GM19238 (cell line): ENCODE measurements around the gene CACNA1D.

Experiments used
- DNase-seq: peaks from one replicate; pipeline ENCODE4 v3.0.0; 2011; ENCODE audit warnings: low spot score; ENCODE audit not compliant: insufficient read length

Gene CACNA1D

GRCh38 chr3:53744351-53744750 is 249.9 kb downstream of the CACNA1D start:
- no peak for DNase-seq

GRCh38 chr3:53747559-53747958 is 253.1 kb downstream of the CACNA1D start:
- DNase-seq: no peak

GRCh38 chr3:53748512-53749271 is 254.3 kb downstream of the CACNA1D start:
- DNase-seq: peak; percentile 49

- no peak for DNase-seq
These were observed 255.0 kb downstream of the CACNA1D start for GRCh38 chr3:53749448-53749847.

- DNase-seq: peak; percentile 27
These were observed 256.1 kb downstream of the CACNA1D start for GRCh38 chr3:53750253-53751210.

GRCh38 chr3:53753518-53754183 is 259.2 kb downstream of the CACNA1D start:
- peak; percentile 33 for DNase-seq

GRCh38 chr3:53754325-53754724 is 259.9 kb downstream of the CACNA1D start:
- DNase-seq: no peak

- no peak for DNase-seq
These were observed 264.4 kb downstream of the CACNA1D start for GRCh38 chr3:53758846-53759245.

GRCh38 chr3:53763353-53763752 is 268.9 kb downstream of the CACNA1D start:
- DNase-seq: no peak

GRCh38 chr3:53764026-53764775 is 269.8 kb downstream of the CACNA1D start:
- DNase-seq: no peak

GRCh38 chr3:53765753-53766152 is 271.3 kb downstream of the CACNA1D start:
- no peak for DNase-seq

GRCh38 chr3:53766706-53767105 is 272.3 kb downstream of the CACNA1D start:
- DNase-seq: no peak

- DNase-seq: no peak
These were observed 274.4 kb downstream of the CACNA1D start for GRCh38 chr3:53768478-53769459.

- no peak for DNase-seq
These were observed 278.2 kb downstream of the CACNA1D start for GRCh38 chr3:53772562-53772961.

- no peak for DNase-seq
These were observed 278.6 kb downstream of the CACNA1D start for GRCh38 chr3:53773021-53773436.

GRCh38 chr3:53773611-53774368 is 279.4 kb downstream of the CACNA1D start:
- DNase-seq: peak; percentile 63

GRCh38 chr3:53774414-53774813 is 280.0 kb downstream of the CACNA1D start:
- DNase-seq: no peak

GRCh38 chr3:53775018-53775417 is 280.6 kb downstream of the CACNA1D start:
- DNase-seq: no peak

- no peak for DNase-seq
These were observed 281.4 kb downstream of the CACNA1D start for GRCh38 chr3:53775834-53776251.
